Uterus (tissue), 2 donors: ENCODE measurements around the gene PPP2R3A.

ENCODE experiments used
- POLR2A ChIP-seq, 2 donors: fragments of 450-650 bp; IDR thresholded peaks; one replicate each; pipeline ENCODE4 v1.6.1; 2016; ENCODE audit warnings: antibody characterized with exemption in 2 of 2, mild to moderate bottlenecking in 1 of 2, moderate library complexity in 1 of 2
- TF ChIP-seq, protein P1 (sequence below), 4 experiments: fragments of 200-600 bp in 2 of 4; fragments of 450-650 bp in 2 of 4; sonication (generic) in 2 of 4; IDR thresholded peaks; one replicate each; pipeline ENCODE4 v1.5.1; 2016 to 2019; ENCODE audit warnings: antibody characterized with exemption in 4 of 4, mild to moderate bottlenecking in 2 of 4, moderate library complexity in 1 of 4

DNA sequence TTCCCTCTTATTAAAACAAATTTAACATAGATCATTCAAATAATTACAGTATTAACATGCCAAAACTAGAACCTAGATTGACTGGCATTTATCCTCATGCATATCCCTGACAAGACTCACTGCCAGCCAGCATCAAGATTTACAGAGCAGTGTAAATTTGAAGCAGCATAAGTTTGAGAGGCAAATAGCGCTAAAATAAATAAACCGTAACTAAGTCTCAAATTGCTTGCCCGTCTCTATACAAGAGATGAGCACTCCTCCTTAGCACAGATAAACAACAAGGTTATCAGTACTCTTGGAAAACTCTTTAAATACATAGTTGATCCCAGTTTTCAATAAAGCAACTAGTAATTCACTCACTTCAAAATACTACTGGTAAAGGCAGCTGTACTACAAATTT is 201.0 kb downstream of the PPP2R3A start:
- TF ChIP-seq, protein P1, sequence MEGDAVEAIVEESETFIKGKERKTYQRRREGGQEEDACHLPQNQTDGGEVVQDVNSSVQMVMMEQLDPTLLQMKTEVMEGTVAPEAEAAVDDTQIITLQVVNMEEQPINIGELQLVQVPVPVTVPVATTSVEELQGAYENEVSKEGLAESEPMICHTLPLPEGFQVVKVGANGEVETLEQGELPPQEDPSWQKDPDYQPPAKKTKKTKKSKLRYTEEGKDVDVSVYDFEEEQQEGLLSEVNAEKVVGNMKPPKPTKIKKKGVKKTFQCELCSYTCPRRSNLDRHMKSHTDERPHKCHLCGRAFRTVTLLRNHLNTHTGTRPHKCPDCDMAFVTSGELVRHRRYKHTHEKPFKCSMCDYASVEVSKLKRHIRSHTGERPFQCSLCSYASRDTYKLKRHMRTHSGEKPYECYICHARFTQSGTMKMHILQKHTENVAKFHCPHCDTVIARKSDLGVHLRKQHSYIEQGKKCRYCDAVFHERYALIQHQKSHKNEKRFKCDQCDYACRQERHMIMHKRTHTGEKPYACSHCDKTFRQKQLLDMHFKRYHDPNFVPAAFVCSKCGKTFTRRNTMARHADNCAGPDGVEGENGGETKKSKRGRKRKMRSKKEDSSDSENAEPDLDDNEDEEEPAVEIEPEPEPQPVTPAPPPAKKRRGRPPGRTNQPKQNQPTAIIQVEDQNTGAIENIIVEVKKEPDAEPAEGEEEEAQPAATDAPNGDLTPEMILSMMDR (IDR thresholded peaks at IDR 0.05): no peak
- no peak for TF ChIP-seq POLR2A (IDR thresholded peaks at IDR 0.05)
